ENCODE data around the gene MRPS9. TPM values are rescaled to one million over a fixed set of nuclear protein-coding genes. Genes with fewer than 3 reads are reported as not detected.

Gene MRPS9
- total and polyA plus RNA-seq, 2 of the 13 experiments (the other 11 are each of a cell fraction or from before 2014, with no cell fraction given), result 31.2 to 91.8 TPM

DNA sequence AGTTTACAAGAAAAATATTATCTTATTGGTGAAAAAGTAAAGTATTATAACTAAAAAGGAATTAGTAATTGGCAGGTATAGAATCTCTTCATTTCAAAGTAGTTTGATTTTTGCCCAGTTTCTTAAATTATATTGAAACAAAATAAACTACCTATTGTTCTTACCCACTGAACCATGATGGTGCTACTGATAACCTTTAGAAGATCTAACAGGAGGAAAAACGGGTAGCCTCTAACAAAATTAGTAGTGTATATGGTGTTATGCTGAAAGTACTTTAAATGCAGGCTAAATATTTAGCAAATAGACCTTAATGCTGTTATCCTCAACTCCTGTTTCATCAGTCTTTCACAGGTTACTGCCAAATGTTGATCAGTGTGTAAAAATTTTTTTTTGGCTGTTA, 19.1 kb downstream of the MRPS9 start:
- no peak overlapping the region for H3K4me2 ChIP-seq (ENCODE audit: low read depth, low read length)
- no peak for ATAC-seq
- H3K36me3 ChIP-seq (replicated peaks in 1 of 2; ENCODE audit: control insufficient read depth in 1 of 2, insufficient read depth in 2 of 2, low read length in 2 of 2), result peaks cover 0 to 3% of the 10 kb centered on the region in 2 experiments; a peak in 1 of 5 replicates
- no peak for DNase-seq (ENCODE audit: low spot score)
- H2AFZ ChIP-seq (ENCODE audit: low read length), result no peak overlapping the region
- no peaks in the 10 kb centered on the region for H4K20me1 ChIP-seq (ENCODE audit: insufficient read depth, low read length)
- no peak overlapping the region for H3K9ac ChIP-seq (ENCODE audit: insufficient read depth, low read depth, low read length)
- no peak for TF ChIP-seq U2AF1 (optimal IDR thresholded peaks at IDR 0.05; ENCODE audit: low read depth, low read length)
- no peak for TF ChIP-seq U2AF2 (IDR thresholded peaks at IDR 0.05; ENCODE audit: low read depth, low read length)
- no peak for TF ChIP-seq ZSCAN12 (CRISPR knock-in tag; IDR thresholded peaks at IDR 0.05)
- no peak for TF ChIP-seq CHD2 (IDR thresholded peaks at IDR 0.05; ENCODE audit: low read depth, low read length)
- TF ChIP-seq NFKB2 (CRISPR knock-in tag; IDR thresholded peaks at IDR 0.05; ENCODE audit: borderline replicate concordance), result no peak
- TF ChIP-seq, protein P1, sequence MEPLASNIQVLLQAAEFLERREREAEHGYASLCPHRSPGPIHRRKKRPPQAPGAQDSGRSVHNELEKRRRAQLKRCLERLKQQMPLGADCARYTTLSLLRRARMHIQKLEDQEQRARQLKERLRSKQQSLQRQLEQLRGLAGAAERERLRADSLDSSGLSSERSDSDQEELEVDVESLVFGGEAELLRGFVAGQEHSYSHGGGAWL (CRISPR knock-in tag; IDR thresholded peaks at IDR 0.05), result no peak
- no peak for TF ChIP-seq RBM22 (optimal IDR thresholded peaks at IDR 0.05; ENCODE audit: low read length)
- TF ChIP-seq ZEB1 (IDR thresholded peaks at IDR 0.05; ENCODE audit: insufficient replicate concordance, low read depth), result no peak
- TF ChIP-seq, protein P2, sequence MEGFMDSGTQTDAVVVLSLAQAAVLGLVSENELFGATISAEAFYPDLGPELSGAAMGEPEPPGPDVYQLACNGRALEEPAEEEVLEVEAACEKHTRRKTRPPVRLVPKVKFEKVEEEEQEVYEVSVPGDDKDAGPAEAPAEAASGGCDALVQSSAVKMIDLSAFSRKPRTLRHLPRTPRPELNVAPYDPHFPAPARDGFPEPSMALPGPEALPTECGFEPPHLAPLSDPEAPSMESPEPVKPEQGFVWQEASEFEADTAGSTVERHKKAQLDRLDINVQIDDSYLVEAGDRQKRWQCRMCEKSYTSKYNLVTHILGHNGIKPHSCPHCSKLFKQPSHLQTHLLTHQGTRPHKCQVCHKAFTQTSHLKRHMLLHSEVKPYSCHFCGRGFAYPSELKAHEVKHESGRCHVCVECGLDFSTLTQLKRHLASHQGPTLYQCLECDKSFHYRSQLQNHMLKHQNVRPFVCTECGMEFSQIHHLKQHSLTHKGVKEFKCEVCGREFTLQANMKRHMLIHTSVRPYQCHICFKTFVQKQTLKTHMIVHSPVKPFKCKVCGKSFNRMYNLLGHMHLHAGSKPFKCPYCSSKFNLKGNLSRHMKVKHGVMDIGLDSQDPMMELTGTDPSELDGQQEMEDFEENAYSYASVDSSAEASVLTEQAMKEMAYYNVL (CRISPR knock-in tag; IDR thresholded peaks at IDR 0.05; ENCODE audit: borderline replicate concordance), result no peak
- no peak for TF ChIP-seq SUZ12 (IDR thresholded peaks at IDR 0.05; ENCODE audit: low read depth, low read length)
- no peak for TF ChIP-seq MYNN (CRISPR knock-in tag; IDR thresholded peaks at IDR 0.05; ENCODE audit: low read depth)
- H3K4me3 ChIP-seq (replicated peaks in 1 of 3; ENCODE audit: insufficient read depth in 1 of 3, low read depth in 2 of 3, low read length in 3 of 3), result no peak overlapping the region
- peaks cover 4% of the 10 kb centered on the region for H3K79me2 ChIP-seq (ENCODE audit: insufficient read depth, low read length)
- H3K27ac ChIP-seq (ENCODE audit: extremely low read length, insufficient read depth, low read length), result no peak overlapping the region
- peaks cover 10% of the 10 kb centered on the region for H3K4me1 ChIP-seq (ENCODE audit: insufficient read depth, low read length)
- in situ Hi-C loops (cut with HindIII; ENCODE audit: extremely low pct_ligation_motif_present, low pct_unique_long_range_greater_than_20kb) (no loop called here), intact Hi-C loops (cut with micrococcal nuclease; ENCODE audit: unreplicated experiment) (no loop called here)
- FAIRE-seq, result no peak
- H3K27me3 ChIP-seq (ENCODE audit: control insufficient read depth in 1 of 2, insufficient read depth in 2 of 2, low read length in 2 of 2), result no peaks in the 10 kb centered on the region
- 84% methylated on average over 1 of the region's 1 CpG for WGBS (ENCODE audit: low lambda C conversion rate)
- 0 out of 2 replicates have a peak, but pooled peaks cover 3% of the 10 kb centered on the region for H3K9me3 ChIP-seq (ENCODE audit: low read length)
- CTCF ChIA-PET (ENCODE audit: low intra/inter-chr PET ratio, low total read pairs), result no interaction called here
- POLR2A ChIA-PET, result no interaction called here
- no TSS peak for BruUV-seq (replicated peaks)

All from HepG2 (cell line).